T-helper 9 cell (primary cell): ENCODE data around the gene TNS3.

Source experiments
- DNase-seq: peaks from one replicate; pipeline ENCODE4 v3.0.0-alpha.2; 2020

The TNS3 gene

GRCh38 chr7:47314728-47315607, 266.9 kb downstream of the TNS3 start:
- DNase-seq, result no peak

- DNase-seq, result no peak
Observed at GRCh38 chr7:47314248-47314647, 267.7 kb downstream of the TNS3 start.

GRCh38 chr7:47313564-47313963, 268.3 kb downstream of the TNS3 start:
- no peak for DNase-seq

GRCh38 chr7:47311891-47312290, 270.0 kb downstream of the TNS3 start:
- no peak for DNase-seq

GRCh38 chr7:47310020-47310419, 271.9 kb downstream of the TNS3 start:
- no peak for DNase-seq

GRCh38 chr7:47308808-47309207, 273.1 kb downstream of the TNS3 start:
- no peak for DNase-seq

GRCh38 chr7:47307311-47307710, 274.6 kb downstream of the TNS3 start:
- DNase-seq, result no peak

- no peak for DNase-seq
Observed at GRCh38 chr7:47304727-47305719, 276.9 kb downstream of the TNS3 start.

- no peak for DNase-seq
Observed at GRCh38 chr7:47303695-47304453, 278.0 kb downstream of the TNS3 start.

GRCh38 chr7:47303014-47303694, 278.8 kb downstream of the TNS3 start:
- DNase-seq, result no peak

GRCh38 chr7:47302560-47302959, 279.4 kb downstream of the TNS3 start:
- no peak for DNase-seq

GRCh38 chr7:47301657-47302295, 280.1 kb downstream of the TNS3 start:
- DNase-seq, result no peak

GRCh38 chr7:47301105-47301477, 280.8 kb downstream of the TNS3 start:
- no peak for DNase-seq

- DNase-seq, result no peak
Observed at GRCh38 chr7:47300472-47301104, 281.3 kb downstream of the TNS3 start.

- DNase-seq, result no peak
Observed at GRCh38 chr7:47299496-47299895, 282.4 kb downstream of the TNS3 start.

- no peak for DNase-seq
Observed at GRCh38 chr7:47298636-47299035, 283.3 kb downstream of the TNS3 start.

- no peak for DNase-seq
Observed at GRCh38 chr7:47297120-47297519, 284.8 kb downstream of the TNS3 start.

- no peak for DNase-seq
Observed at GRCh38 chr7:47295606-47296005, 286.3 kb downstream of the TNS3 start.

GRCh38 chr7:47294556-47295222, 287.2 kb downstream of the TNS3 start:
- no peak for DNase-seq

GRCh38 chr7:47293884-47294555, 287.9 kb downstream of the TNS3 start:
- no peak for DNase-seq
